Neural cell (in vitro differentiated cells): ENCODE data around the gene PTGDR2. TPM values are rescaled to one million over a fixed set of nuclear protein-coding genes. Genes with fewer than 3 reads are reported as not detected.

Experiments
- H2AFZ ChIP-seq: fragments of 200-600, 300-800 bp; sonication (generic), shearing (Covaris generic); 2 replicates; pipeline ENCODE4 v1.6.0; 2014; ENCODE audit warnings: low read depth, mild to moderate bottlenecking, antibody characterized with exemption, low read length, moderate library complexity
- H3F3A ChIP-seq: fragments of 200-600 bp; shearing (Covaris generic); 2 replicates; pipeline ENCODE4 v1.6.1; 2016; ENCODE audit warnings: mild to moderate bottlenecking, moderate library complexity, mixed read lengths, antibody characterized with exemption, low read length; ENCODE audit not compliant: insufficient read depth, poor library complexity, severe bottlenecking
- H3K27ac ChIP-seq: fragments of 200-600, 300-800 bp; sonication (generic), shearing (Covaris generic); 2 replicates; pipeline ENCODE4 v1.5.1; 2014; ENCODE audit warnings: mild to moderate bottlenecking, low read length, moderate library complexity
- H3K27me3 ChIP-seq: fragments of 300-800, 200-600 bp; sonication (generic), shearing (Covaris generic); 2 replicates; pipeline ENCODE4 v1.6.0; 2014; ENCODE audit warnings: mild to moderate bottlenecking, low read depth, low read length, moderate library complexity; ENCODE audit not compliant: insufficient read depth
- H3K36me3 ChIP-seq: fragments of 300-800, 200-600 bp; sonication (generic), shearing (Covaris generic); 2 replicates; pipeline ENCODE4 v1.5.1; 2014; ENCODE audit warnings: mild to moderate bottlenecking, antibody characterized with exemption, low read length, moderate library complexity; ENCODE audit not compliant: insufficient read depth
- H3K4me2 ChIP-seq: fragments of 300-800, 200-600 bp; sonication (generic), shearing (Covaris generic); 2 replicates; pipeline ENCODE4 v1.6.0; 2014; ENCODE audit warnings: mild to moderate bottlenecking, low read length
- H3K4me3 ChIP-seq: fragments of 300-800, 200-600 bp; sonication (generic), shearing (Covaris generic); 2 replicates; pipeline ENCODE4 v1.5.1; 2014; ENCODE audit warnings: mild to moderate bottlenecking, low read length, moderate library complexity
- H3K79me2 ChIP-seq: fragments of 200-600 bp; shearing (Covaris generic); replicated peaks from 2 replicates; pipeline ENCODE4 v1.6.0; 2014; ENCODE audit warnings: mild to moderate bottlenecking, low read length, moderate library complexity; ENCODE audit not compliant: insufficient read depth
- H3K9ac ChIP-seq: fragments of 300-800, 200-600 bp; sonication (generic), shearing (Covaris generic); 2 replicates; pipeline ENCODE4 v1.6.1; 2016; ENCODE audit warnings: mild to moderate bottlenecking, low read length, mixed read lengths
- H3K9me2 ChIP-seq: fragments of 200-600 bp; shearing (Covaris generic); 2 replicates; pipeline ENCODE4 v1.6.1; 2016; ENCODE audit warnings: mild to moderate bottlenecking, low read length, mixed read lengths; ENCODE audit not compliant: insufficient read depth
- H3K9me3 ChIP-seq: fragments of 200-600, 300-800 bp; sonication (generic), shearing (Covaris generic); 2 replicates; pipeline ENCODE4 v1.6.1; 2016; ENCODE audit warnings: mild to moderate bottlenecking, mixed run types, low read length, moderate library complexity, mixed read lengths
- H4K20me1 ChIP-seq: fragments of 200-600 bp; shearing (Covaris generic); 2 replicates; pipeline ENCODE4 v1.6.1; 2016; ENCODE audit warnings: mild to moderate bottlenecking, mixed run types; ENCODE audit not compliant: insufficient read depth
- EP300 ChIP-seq: fragments of 450-650 bp; conservative IDR thresholded peaks from 2 replicates; pipeline ENCODE4 v1.6.1; 2014; ENCODE audit warnings: antibody characterized with exemption, mild to moderate bottlenecking, moderate library complexity; ENCODE audit not compliant: poor library complexity, severe bottlenecking
- EZH2 ChIP-seq: fragments of 200-600, 300-800 bp; shearing (Covaris generic), sonication (generic); IDR thresholded peaks from 2 replicates; pipeline ENCODE4 v1.6.1; 2014; ENCODE audit warnings: antibody characterized with exemption, low read length, borderline replicate concordance, mild to moderate bottlenecking; ENCODE audit not compliant: insufficient read depth, poor library complexity, severe bottlenecking
- MXI1 ChIP-seq: fragments of 450-650 bp; conservative IDR thresholded peaks from 2 replicates; pipeline ENCODE4 v1.6.1; 2014; ENCODE audit warnings: antibody characterized with exemption, mild to moderate bottlenecking; ENCODE audit not compliant: poor library complexity, severe bottlenecking
- POLR2AphosphoS5 ChIP-seq: IDR thresholded peaks from 2 replicates; pipeline ENCODE4 v1.6.1; 2012
- RAD21 ChIP-seq: fragments of 450-650 bp; conservative IDR thresholded peaks from 2 replicates; pipeline ENCODE4 v1.6.1; 2014; ENCODE audit warnings: antibody characterized with exemption, mild to moderate bottlenecking, moderate library complexity
- REST ChIP-seq: IDR thresholded peaks from 2 replicates; pipeline ENCODE4 v1.6.1; 2012; ENCODE audit warnings: borderline replicate concordance
- SMC3 ChIP-seq: fragments of 450-650 bp; conservative IDR thresholded peaks from 2 replicates; pipeline ENCODE4 v1.6.1; 2014; ENCODE audit warnings: antibody characterized with exemption, mild to moderate bottlenecking, moderate library complexity; ENCODE audit not compliant: poor library complexity
- TAF1 ChIP-seq: IDR thresholded peaks from 2 replicates; pipeline ENCODE4 v1.6.1; 2012; ENCODE audit warnings: low read depth
- polyA plus RNA-seq: library from polyadenylated mRNA; depleted of rRNA; stranded (reverse); fragments of >200 nt; gene quantifications from 2 replicates; pipeline ENCODE4 v1.2.3, GENCODE V29; 2014
- TF ChIP-seq, protein P1 (sequence below): fragments of 450-650 bp; IDR thresholded peaks from 2 replicates; pipeline ENCODE4 v1.5.1; 2014; ENCODE audit warnings: antibody characterized with exemption, mild to moderate bottlenecking, moderate library complexity; ENCODE audit not compliant: poor library complexity, severe bottlenecking

PTGDR2 gene
- polyA plus RNA-seq, 1 donor from 2014 or later = 0.51 TPM

GRCh38 chr11:60873533-60873932 lies 17.8 kb upstream of the PTGDR2 start:
- H4K20me1 ChIP-seq = no peaks in the 10 kb centered on the region
- H3K27me3 ChIP-seq = no peaks in the 10 kb centered on the region
- TF ChIP-seq MXI1 (no peak), TAF1 (no peak), POLR2AphosphoS5 (no peak), SMC3 (no peak), RAD21 (no peak), EZH2 (no peak), EP300 (no peak)
- no peaks in the 10 kb centered on the region for H3K79me2 ChIP-seq
- H3K4me3 ChIP-seq = no peak overlapping the region
- no peak overlapping the region for H2AFZ ChIP-seq
- H3F3A ChIP-seq = no peaks in the 10 kb centered on the region
- H3K36me3 ChIP-seq = no peaks in the 10 kb centered on the region
- H3K9ac ChIP-seq = no peak overlapping the region
- no peaks in the 10 kb centered on the region for H3K9me3 ChIP-seq
- H3K27ac ChIP-seq = no peak overlapping the region
- no peaks in the 10 kb centered on the region for H3K9me2 ChIP-seq
- no peak overlapping the region for H3K4me2 ChIP-seq

DNA sequence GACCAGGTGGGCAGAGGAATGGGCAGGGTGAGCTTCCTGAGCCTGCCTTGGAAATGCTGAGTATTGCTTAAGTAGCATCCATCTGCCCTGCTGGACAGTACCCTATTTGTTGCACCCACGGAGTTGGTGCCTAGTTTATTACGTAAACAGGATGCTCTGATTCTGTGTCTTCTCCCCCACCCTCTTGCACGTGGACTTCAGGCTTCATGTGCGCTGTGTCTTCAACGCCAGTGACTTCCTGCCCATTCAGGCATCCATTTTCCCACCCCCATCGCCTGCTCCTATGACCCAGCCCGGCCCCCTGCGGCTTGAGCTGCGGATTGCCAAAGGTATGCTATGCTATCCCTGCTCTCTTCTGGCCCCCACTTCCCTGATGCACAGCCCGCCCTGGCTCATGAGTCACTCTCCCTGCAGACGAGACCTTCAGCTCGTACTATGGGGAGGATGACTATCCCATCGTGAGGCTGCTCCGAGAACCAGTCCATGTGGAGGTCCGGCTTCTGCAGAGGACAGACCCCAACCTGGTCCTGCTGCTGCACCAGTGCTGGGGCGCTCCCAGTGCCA lies 17.3 kb upstream of the PTGDR2 start:
- H3K79me2 ChIP-seq = no peaks in the 10 kb centered on the region
- TF ChIP-seq MXI1 = no peak
- TF ChIP-seq EP300 = no peak
- no peak for TF ChIP-seq EZH2
- TF ChIP-seq RAD21 = no peak
- TF ChIP-seq, protein P1, sequence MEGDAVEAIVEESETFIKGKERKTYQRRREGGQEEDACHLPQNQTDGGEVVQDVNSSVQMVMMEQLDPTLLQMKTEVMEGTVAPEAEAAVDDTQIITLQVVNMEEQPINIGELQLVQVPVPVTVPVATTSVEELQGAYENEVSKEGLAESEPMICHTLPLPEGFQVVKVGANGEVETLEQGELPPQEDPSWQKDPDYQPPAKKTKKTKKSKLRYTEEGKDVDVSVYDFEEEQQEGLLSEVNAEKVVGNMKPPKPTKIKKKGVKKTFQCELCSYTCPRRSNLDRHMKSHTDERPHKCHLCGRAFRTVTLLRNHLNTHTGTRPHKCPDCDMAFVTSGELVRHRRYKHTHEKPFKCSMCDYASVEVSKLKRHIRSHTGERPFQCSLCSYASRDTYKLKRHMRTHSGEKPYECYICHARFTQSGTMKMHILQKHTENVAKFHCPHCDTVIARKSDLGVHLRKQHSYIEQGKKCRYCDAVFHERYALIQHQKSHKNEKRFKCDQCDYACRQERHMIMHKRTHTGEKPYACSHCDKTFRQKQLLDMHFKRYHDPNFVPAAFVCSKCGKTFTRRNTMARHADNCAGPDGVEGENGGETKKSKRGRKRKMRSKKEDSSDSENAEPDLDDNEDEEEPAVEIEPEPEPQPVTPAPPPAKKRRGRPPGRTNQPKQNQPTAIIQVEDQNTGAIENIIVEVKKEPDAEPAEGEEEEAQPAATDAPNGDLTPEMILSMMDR = no peak
- no peak for TF ChIP-seq POLR2AphosphoS5
- no peak for TF ChIP-seq TAF1
- TF ChIP-seq REST = no peak
- H3K9me2 ChIP-seq = no peaks in the 10 kb centered on the region
- no peaks in the 10 kb centered on the region for H3K27me3 ChIP-seq
- H3K36me3 ChIP-seq = no peaks in the 10 kb centered on the region
- H3F3A ChIP-seq = no peaks in the 10 kb centered on the region
- no peak overlapping the region for H3K27ac ChIP-seq
- H3K4me2 ChIP-seq = no peak overlapping the region
- no peak overlapping the region for H2AFZ ChIP-seq
- no peaks in the 10 kb centered on the region for H3K9me3 ChIP-seq
- H4K20me1 ChIP-seq = no peaks in the 10 kb centered on the region
- no peak overlapping the region for H3K4me3 ChIP-seq
- H3K9ac ChIP-seq = no peak overlapping the region
